SK-N-MC (cell line): ENCODE results near the gene MNAT1.

Source experiments
- EZH2 ChIP-seq: fragments of 200-600 bp; sonication (generic); IDR thresholded peaks from one replicate; pipeline ENCODE4 v1.6.1; 2017; ENCODE audit warnings: antibody characterized with exemption
- FOXP2 ChIP-seq: optimal IDR thresholded peaks from 2 replicates; pipeline ENCODE3; 2011; ENCODE audit warnings: mild to moderate bottlenecking, moderate library complexity; ENCODE audit not compliant: insufficient read depth; ENCODE audit errors: extremely low read length, control extremely low read depth
- POLR2AphosphoS5 ChIP-seq: IDR thresholded peaks from 2 replicates; pipeline ENCODE4 v1.6.1; 2012; ENCODE audit warnings: mild to moderate bottlenecking, low read depth, low read length, borderline replicate concordance

- TF ChIP-seq POLR2AphosphoS5 (no peak), EZH2 (no peak), FOXP2 (no peak)
Measured at GRCh38 chr14:60882219-60882618, 147.7 kb downstream of the MNAT1 start.
